HG03025 (cell line): ENCODE measurements around the gene CDA.
"Not testable (repeated sequence)": the region's sequence is repeated elsewhere in the genome, so short reads cannot be mapped to it uniquely, and the experiment has no call there.

Experiments
- ATAC-seq: cut with Tn5 transposase; IDR thresholded peaks from one replicate; pipeline ENCODE4 v1.9.1; 2021; ENCODE audit warnings: mild to moderate bottlenecking, moderate library complexity; ENCODE audit not compliant: unreplicated experiment, low FRiP score

The CDA gene

GRCh38 chr1:20584890-20585289 lies 4.0 kb upstream of the CDA start:
- no peak for ATAC-seq

DNA sequence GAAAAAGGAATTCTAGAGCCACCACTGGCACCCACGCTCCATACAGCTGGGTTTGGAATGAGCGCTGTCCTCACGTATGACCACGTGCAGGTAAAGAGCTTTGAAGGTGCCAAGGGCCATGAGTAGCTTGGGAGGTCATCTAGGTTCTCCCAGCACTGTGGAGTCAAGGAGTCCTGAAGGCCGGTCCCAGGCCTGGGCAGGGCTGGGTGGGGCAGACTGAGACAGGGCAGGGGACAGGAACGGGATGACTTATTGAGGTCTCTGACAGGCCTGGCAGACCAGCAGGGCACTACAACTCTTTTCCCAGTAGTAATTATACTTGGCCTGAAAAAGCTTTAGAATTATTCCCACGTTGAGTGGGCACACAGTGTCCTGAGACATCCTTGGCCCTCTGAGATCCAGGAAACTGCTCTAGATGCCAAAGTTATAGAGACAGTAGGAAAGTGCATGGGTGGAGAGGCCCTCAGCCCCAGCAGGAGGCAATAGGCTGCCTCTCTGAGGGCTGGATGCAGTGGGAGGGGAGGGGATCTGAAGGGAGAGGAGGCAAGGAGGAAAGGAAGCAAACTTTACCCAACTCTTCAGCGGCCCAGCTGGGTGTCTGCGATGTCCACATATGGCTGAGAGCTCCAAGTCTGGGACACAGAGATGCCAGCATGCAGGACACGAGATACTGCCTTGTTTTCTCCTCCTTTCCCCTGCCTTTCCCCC lies 1.8 kb upstream of the CDA start:
- no peak for ATAC-seq

- ATAC-seq, result no peak
Observed at GRCh38 chr1:20587661-20588053, 1.2 kb upstream of the CDA start.

DNA sequence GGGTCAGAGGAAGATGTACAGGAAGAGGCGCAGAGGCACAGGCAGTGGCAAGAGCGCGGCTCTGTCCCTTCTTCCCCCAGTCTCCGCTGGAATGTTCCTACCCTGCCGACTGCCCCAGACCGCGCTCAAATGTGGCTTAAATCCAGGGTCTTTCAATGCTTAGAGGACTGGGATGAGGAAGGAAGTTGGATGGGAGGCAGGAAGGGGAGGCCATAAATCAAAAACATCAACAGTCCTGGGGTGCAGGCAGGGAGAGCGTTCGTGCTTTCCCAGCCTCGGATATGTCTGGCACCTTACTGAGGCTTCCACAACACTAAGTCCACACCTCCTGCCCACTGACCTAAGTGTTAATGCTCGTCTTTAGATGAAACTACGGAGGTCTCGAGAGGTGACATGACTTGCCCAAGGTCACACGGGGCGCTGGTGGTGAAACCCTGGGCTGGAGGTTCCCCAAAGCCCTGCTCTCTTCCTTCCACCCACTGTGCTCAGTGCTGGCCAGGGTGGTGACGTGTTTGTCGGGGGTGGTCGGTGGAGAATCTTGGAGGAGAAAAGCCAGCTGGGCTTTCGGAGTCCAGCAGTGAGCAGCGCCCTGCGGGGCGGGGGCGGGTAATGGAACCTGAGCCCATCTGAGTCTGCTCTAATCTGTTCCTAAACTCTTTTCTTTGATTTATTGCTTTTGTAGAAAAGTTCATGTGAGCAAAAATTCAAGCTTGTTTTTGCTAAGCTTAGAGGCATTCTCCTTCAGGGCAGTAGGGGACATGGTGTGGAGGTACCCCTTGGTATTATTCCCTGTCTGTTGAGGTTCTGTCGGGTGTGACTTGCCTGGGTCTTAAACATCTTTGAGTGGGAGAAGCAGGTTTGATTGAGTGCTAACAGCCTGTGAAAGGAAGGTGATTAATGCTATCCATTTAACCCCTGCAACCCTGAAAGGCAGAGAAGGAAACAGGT lies 708 bp downstream of the CDA start:
- no peak for ATAC-seq

GRCh38 chr1:20590306-20590777 lies 1.4 kb downstream of the CDA start:
- ATAC-seq, result no peak

GRCh38 chr1:20593756-20594155 lies 4.9 kb downstream of the CDA start:
- ATAC-seq, result no peak

DNA sequence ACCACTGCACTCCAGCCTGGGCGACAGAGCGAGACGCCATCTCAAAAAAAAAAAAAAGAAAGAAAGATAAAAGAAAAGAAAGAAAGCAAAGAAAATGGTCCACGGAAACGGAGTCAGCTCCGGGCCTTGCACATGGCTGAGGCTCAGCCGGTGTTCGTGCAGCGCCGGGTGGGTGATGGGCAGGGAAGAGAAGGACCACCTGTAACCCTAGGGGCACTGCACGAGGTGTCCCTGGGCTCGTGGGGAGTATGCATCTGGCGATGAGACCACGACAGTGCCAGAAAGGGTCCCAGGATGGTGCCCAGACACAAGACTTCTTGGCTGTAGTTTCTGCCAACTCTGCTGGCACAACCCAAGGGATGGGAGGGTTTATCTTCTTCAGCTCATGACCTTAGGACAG lies 5.8 kb downstream of the CDA start:
- no peak for ATAC-seq

GRCh38 chr1:20596106-20596505 lies 7.2 kb downstream of the CDA start:
- ATAC-seq, result no peak

DNA sequence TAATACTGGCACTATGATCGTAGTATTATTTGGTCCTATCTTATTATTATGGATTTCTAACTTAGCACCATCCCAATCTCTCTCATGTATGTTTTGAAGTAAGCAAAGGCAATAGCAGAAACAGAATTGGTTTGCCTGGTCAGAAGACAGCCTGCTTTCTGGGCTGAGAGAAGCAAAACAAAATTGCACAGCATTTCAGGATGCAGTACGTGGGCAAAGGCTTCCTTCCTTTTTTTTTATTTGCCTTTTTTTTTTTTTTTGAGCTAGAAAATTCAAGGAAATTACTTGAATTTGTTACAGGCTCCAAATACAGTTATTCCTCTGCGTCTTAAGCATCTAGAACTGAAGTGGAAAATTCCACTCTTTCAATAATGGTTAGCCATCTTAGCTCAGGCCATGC lies 8.8 kb downstream of the CDA start:
- no peak for ATAC-seq

GRCh38 chr1:20600156-20600555 lies 11.3 kb downstream of the CDA start:
- ATAC-seq, result no peak

DNA sequence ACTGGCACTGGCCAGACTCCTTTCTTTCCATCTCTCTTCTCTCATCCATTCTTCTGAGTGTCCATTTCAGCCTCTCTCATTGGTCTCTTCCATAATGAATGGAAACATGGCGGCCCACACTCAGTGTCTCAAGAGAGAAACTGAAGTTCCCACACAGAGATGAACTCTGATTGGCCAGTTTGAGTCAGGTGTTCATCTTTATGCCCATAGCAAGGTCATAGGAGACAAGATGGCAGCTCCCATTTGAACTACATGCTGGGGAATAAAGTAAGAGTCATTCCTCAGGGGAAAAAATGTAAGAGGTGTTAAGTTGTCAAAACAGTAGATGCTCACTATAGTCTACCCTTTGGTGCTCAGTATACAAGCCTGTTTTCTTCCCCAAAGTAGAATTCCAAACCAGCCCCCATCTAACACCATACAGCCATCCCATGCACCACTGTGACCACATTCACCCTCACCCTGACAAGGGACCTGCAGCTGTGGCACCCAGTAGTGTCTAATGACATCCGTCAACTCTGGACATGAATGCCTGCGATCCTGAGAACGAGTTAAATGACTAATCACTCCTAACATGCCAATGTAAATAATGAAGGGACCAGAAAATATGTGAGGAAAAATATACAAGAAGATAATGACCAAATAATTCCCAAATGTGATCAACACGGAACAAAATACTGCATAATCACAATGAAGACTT lies 12.4 kb downstream of the CDA start:
- ATAC-seq, result no peak

DNA sequence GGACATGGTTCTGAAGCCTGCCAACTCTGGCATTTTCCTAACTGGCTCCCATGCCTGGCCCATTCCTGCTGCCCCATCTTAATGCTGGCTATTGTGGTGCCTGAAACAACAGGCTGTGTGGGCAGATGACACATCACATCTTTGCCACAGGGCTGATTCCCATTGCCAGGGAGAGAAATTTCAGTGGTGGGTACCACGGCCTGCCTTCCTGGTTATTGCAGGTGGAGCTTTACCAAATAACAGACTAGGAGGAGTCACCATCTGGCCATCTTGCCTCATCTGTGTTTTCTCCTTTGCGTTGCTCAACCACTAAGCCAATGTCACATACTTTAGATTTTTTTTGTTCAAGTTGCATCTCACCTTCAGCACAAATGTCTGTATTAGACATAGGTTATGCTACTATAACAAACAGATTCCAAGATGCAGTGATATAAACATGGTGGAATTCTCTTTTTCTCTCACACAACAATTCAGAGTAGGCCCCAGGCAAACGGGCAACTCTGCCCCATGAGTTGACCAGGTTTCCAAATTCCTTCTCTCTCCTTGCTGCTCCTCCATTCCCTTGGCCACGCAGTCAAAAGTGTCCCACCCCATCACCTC lies 14.1 kb downstream of the CDA start:
- no peak for ATAC-seq

GRCh38 chr1:20603504-20604464 lies 14.9 kb downstream of the CDA start:
- ATAC-seq, result no peak

DNA sequence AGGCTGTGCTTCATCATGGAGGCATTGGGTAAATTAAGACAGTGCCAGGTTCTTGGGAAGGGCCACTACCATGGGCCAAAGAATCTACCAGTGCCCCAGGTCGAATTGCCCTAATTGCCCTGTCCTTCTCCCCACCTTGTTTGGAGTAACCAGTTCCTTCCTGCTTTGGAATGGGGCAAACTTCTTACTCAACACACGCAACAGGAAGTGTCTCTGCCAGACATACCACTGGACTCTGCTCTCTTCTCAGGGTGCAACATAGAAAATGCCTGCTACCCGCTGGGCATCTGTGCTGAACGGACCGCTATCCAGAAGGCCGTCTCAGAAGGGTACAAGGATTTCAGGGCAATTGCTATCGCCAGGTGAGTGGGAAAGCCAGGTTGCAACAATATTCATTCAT lies 15.8 kb downstream of the CDA start:
- no peak for ATAC-seq

DNA sequence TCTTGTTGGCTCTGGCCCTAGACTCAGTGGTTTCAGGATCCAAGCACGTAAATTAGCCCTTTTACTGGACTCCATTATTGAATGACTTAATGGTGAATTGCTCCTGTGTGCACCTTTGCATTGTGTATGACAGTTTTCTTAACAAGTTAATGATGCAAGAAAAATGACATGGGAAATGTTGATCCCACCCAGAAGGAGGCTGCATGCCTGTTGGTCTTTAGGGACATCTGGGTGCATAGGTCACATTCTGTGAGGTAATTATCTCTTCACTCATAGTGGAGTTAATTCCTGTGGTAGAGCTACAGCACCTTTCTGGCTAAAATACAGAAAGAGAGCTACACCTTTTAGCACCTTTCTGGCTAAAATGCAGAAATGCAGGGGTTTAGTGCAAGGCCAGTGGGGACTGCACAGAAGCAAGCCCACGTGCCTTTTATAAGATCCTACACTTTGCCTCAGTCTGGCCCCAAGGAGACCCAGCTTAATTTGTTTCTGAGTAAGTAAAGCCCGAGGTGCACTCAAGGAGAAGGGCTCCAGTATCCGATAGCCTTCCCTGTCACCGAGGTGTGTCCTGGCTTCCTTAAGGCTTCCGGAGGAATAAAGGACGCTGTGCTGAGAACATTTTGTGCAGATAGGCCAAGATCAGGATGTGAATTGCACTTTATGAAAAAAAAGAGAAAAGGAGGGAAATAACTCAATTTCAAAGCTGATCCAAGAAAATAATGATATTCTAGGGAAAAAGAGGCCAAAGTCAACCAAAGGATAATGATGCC lies 18.1 kb downstream of the CDA start:
- ATAC-seq, result not testable (repeated sequence)

DNA sequence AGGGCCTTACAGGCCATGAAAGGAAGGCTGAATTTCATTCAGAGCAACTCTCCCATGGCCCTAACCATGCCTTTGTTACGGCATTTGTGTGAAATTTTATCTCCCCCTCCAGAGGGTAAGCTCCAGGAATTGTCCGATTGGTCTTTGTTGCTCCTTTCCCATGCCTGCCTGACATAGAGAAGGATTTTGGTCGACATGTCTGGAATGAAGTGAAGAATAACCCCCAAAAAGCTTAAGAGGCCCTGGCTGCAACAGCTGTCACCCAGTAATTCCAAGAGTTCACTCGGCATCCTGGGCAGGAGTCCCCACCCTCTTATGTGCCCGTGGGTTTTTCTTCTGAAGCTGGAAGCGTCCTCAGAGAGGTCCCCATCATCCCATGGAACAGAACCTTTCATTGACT lies 20.6 kb downstream of the CDA start:
- ATAC-seq, result no peak

DNA sequence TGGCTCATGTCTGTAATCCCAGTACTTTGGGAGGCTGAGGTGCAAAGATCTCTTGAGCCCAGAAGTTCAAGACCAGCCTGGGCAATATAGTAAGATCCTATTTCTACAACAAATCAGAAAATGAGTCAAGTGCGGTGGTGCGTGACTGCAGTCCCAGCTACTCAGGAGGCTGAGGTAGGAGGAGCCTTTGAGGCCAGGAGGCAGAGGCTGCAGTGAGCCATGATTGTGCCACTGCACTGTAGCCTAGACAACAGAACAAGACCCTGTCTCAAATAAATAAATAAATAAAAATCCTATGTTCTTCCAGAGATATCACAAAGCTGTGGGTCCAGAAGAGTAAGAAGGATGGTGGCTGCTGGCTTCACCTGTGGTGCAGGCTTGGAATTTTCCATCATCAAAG lies 22.1 kb downstream of the CDA start:
- no peak for ATAC-seq

GRCh38 chr1:20611652-20612051 lies 22.8 kb downstream of the CDA start:
- no peak for ATAC-seq

DNA sequence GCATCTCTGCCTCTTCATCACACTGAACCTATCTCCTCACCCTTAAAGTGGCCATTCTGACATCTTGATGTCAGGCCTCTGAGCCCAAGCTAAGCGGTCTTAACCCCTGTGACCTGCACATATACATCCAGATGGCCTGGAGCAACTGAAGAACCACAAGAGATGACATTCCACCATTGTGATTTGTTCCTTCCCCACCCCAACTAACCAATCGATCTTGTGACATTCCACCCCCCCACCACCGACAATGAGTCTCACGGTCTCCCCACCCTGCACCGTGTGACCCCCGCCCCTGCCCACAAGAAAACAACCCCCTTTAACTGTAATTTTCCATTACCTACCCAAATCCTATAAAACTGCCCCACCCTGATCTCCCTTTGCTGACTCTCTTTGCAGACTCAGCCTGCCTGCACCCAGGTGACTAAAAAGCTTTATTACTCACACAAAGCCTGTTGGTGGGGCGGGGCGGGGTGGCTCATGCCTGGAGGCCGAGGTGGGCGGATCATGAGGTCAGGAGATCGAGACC lies 23.4 kb downstream of the CDA start:
- no peak for ATAC-seq
